Endothelial cell of umbilical vein (primary cell): Measurements from ENCODE around the gene PGBD5. TPM values are rescaled to one million over a fixed set of nuclear protein-coding genes. Genes with fewer than 3 reads are reported as not detected.

ENCODE experiments used
- BruUV-seq: library from RNA; stranded (reverse); fragments of 400-500 nt; replicated peaks from 2 replicates; lab custom pipeline; 2021; lab: Mats Ljungman, UMichigan
- CTCF ChIA-PET: fragments of 300-600, 350-600 bp; sonication (Branson Sonifier 250); formaldehyde crosslinking; loops from one replicate; lab custom pipeline; 2021; ENCODE audit warnings: antibody characterized with exemption, inconsistent platforms; lab: Charles Lee
- POLR2A ChIA-PET: fragments of 300-600, 350-600 bp; sonication (Branson Sonifier 250); formaldehyde crosslinking; loops from one replicate; lab custom pipeline; 2021; ENCODE audit warnings: antibody characterized with exemption, inconsistent platforms; lab: Charles Lee
- DNase-seq: peaks from one replicate; pipeline ENCODE4 v3.0.0-alpha.2; 2011; ENCODE audit warnings: low read depth, low spot score
- FAIRE-seq: peaks from 2 replicates; lab custom pipeline; 2011; peaks lifted over from hg19 to GRCh38; lab: Jason Lieb, UNC
- H2AFZ ChIP-seq: 2 replicates; pipeline ENCODE4 v1.6.0; 2012; ENCODE audit warnings: low read depth, low read length, control low read depth, inconsistent platforms
- H3K27ac ChIP-seq: 2 replicates; pipeline ENCODE4 v1.5.1; 2011; ENCODE audit warnings: low read depth, mild to moderate bottlenecking, control low read depth, low read length, moderate library complexity; ENCODE audit not compliant: insufficient read depth
- H3K27me3 ChIP-seq, 2 experiments: 2 replicates each; pipeline versions ENCODE4 v1.6.0 to v1.6.1; 2011; ENCODE audit warnings: low read length in 2 of 2, mixed read lengths in 1 of 2; ENCODE audit not compliant: control insufficient read depth in 2 of 2, insufficient read depth in 2 of 2
- H3K36me3 ChIP-seq, 2 experiments: 2 replicates in 1 of 2; 3 replicates in 1 of 2; pipeline ENCODE4 v1.5.1; 2011; ENCODE audit warnings: low read length in 2 of 2, mild to moderate bottlenecking in 1 of 2, moderate library complexity in 1 of 2; ENCODE audit not compliant: control insufficient read depth in 2 of 2, insufficient read depth in 2 of 2; ENCODE audit errors: extremely low read depth in 1 of 2
- H3K4me1 ChIP-seq: 3 replicates; pipeline ENCODE4 v1.5.1; 2011; ENCODE audit warnings: mild to moderate bottlenecking, low read length; ENCODE audit not compliant: control insufficient read depth, insufficient read depth; ENCODE audit errors: extremely low read depth
- H3K4me2 ChIP-seq: 2 replicates; pipeline ENCODE4 v1.6.1; 2011; ENCODE audit warnings: low read length, control low read depth, mixed read lengths; ENCODE audit not compliant: insufficient read depth
- H3K4me3 ChIP-seq, 3 experiments: fragments of 200-600 bp in 1 of 3; sonication (generic), shearing (Covaris generic) in 1 of 3; replicated peaks in 1 of 3; 2 replicates each; pipeline ENCODE4 v1.5.1; 2011 to 2016; ENCODE audit warnings: control low read depth in 3 of 3, low read length in 3 of 3, mild to moderate bottlenecking in 2 of 3, inconsistent platforms in 1 of 3, low read depth in 1 of 3, moderate library complexity in 1 of 3; ENCODE audit not compliant: insufficient read depth in 1 of 3
- H3K79me2 ChIP-seq: 2 replicates; pipeline ENCODE4 v1.6.0; 2012; ENCODE audit warnings: low read length, inconsistent platforms; ENCODE audit not compliant: control insufficient read depth, insufficient read depth
- H3K9ac ChIP-seq: replicated peaks from 2 replicates; pipeline ENCODE3; 2011; ENCODE audit warnings: low read length, control low read depth; ENCODE audit not compliant: insufficient read depth; ENCODE audit errors: extremely low read depth
- H3K9me1 ChIP-seq: replicated peaks from 3 replicates; pipeline ENCODE4 v1.6.0; 2011; ENCODE audit warnings: mild to moderate bottlenecking, low read length; ENCODE audit not compliant: control insufficient read depth, insufficient read depth; ENCODE audit errors: extremely low read depth
- H3K9me3 ChIP-seq: replicated peaks from 2 replicates; pipeline ENCODE4 v1.5.1; 2012; ENCODE audit warnings: low read length, inconsistent platforms; ENCODE audit not compliant: control insufficient read depth, insufficient read depth
- H4K20me1 ChIP-seq: replicated peaks from 2 replicates; pipeline ENCODE3; 2011; ENCODE audit warnings: mild to moderate bottlenecking, low read length; ENCODE audit not compliant: control insufficient read depth, insufficient read depth; ENCODE audit errors: extremely low read depth
- CTCF ChIP-seq, 2 donors: IDR thresholded peaks; 1 replicate in 1 of 2; 2 replicates in 1 of 2; pipeline ENCODE4 v1.5.1; 2011; ENCODE audit warnings: low read length in 2 of 2, mild to moderate bottlenecking in 2 of 2, moderate library complexity in 2 of 2, control low read depth in 1 of 2, inconsistent platforms in 1 of 2, low read depth in 1 of 2; ENCODE audit not compliant: insufficient read depth in 1 of 2; ENCODE audit errors: extremely low read depth in 1 of 2
- EZH2 ChIP-seq: IDR thresholded peaks from 2 replicates; pipeline ENCODE4 v1.6.1; 2012; ENCODE audit warnings: borderline replicate concordance, low read depth, mild to moderate bottlenecking, moderate library complexity, low read length, inconsistent platforms; ENCODE audit not compliant: severe bottlenecking
- FOS ChIP-seq: IDR thresholded peaks from 2 replicates; pipeline ENCODE4 v1.6.1; 2011; ENCODE audit warnings: mild to moderate bottlenecking, low read length, moderate library complexity, borderline replicate concordance; ENCODE audit not compliant: insufficient read depth
- GATA2 ChIP-seq: IDR thresholded peaks from 2 replicates; pipeline ENCODE4 v1.7.0; 2011; ENCODE audit warnings: low read depth, mild to moderate bottlenecking, moderate library complexity, mixed read lengths, low read length; ENCODE audit not compliant: insufficient read length, insufficient read depth
- JUN ChIP-seq: IDR thresholded peaks from 2 replicates; pipeline ENCODE4 v1.6.1; 2011; ENCODE audit warnings: borderline replicate concordance, low read depth; ENCODE audit not compliant: insufficient read length, insufficient read depth
- MAX ChIP-seq: IDR thresholded peaks from 2 replicates; pipeline ENCODE4 v1.6.1; 2011; ENCODE audit not compliant: insufficient read depth, insufficient read length
- MYC ChIP-seq: IDR thresholded peaks from one replicate; pipeline ENCODE4 v1.6.1; 2011; ENCODE audit warnings: mild to moderate bottlenecking, low read depth, low read length
- POLR2A ChIP-seq: IDR thresholded peaks from 2 replicates; pipeline ENCODE4 v1.6.1; 2012; ENCODE audit warnings: low read depth, mild to moderate bottlenecking, control low read depth, low read length
- POLR2AphosphoS5 ChIP-seq: IDR thresholded peaks from 2 replicates; pipeline ENCODE4 v1.6.1; 2012; ENCODE audit warnings: low read depth, mild to moderate bottlenecking, control low read depth, low read length, moderate library complexity; ENCODE audit not compliant: insufficient read depth
- dilution Hi-C: fragments of 300-500 bp; cut with MboI; formaldehyde crosslinking; loops from one replicate; pipeline ENCODE4 v1.15.0; 2019; ENCODE audit warnings: low sequenced_read_pairs; ENCODE audit not compliant: extremely low pct_ligation_motif_present
- intact Hi-C: fragments of 100-400 bp; cut with micrococcal nuclease; formaldehyde crosslinking; loops from one replicate; pipeline ENCODE4 v1.10.0; 2022
- polyA plus RNA-seq, 4 experiments: library from polyadenylated mRNA; depleted of rRNA in 3 of 4; stranded (reverse) in 3 of 4; unstranded in 1 of 4; fragments of >200 nt; gene quantifications; 2 replicates each; pipeline versions ENCODE4 v1.2.1 to v1.2.3, GENCODE V29; 2011 to 2012; ENCODE audit warnings: missing spikeins in 1 of 4
- total RNA-seq: library from RNA; stranded (reverse); gene quantifications from 2 replicates; pipeline ENCODE4 v1.2.3, GENCODE V29; 2021

Gene PGBD5
- total and polyA plus RNA-seq, 2 donors (not counting 3 experiments of a cell fraction or from before 2014, with no cell fraction given) = 0.03 TPM; not detected in 1

- H3K9me3 ChIP-seq = no peaks in the 10 kb centered on the region
- TF ChIP-seq MYC = no peak
- TF ChIP-seq GATA2 = no peak
- TF ChIP-seq EZH2 = no peak
- no peak for TF ChIP-seq POLR2A
- TF ChIP-seq JUN = no peak
- no peak for TF ChIP-seq FOS
- no peak for TF ChIP-seq CTCF (IDR thresholded peaks at IDR 0.05; ENCODE audit: extremely low read depth in 1 of 2, insufficient read depth in 1 of 2, low read depth in 1 of 2, low read length in 2 of 2)
- no peak for TF ChIP-seq MAX
- TF ChIP-seq POLR2AphosphoS5 = no peak
- H3K9me1 ChIP-seq = no peaks in the 10 kb centered on the region
- no TSS peak for BruUV-seq
- no peak overlapping the region for H3K4me3 ChIP-seq
- dilution Hi-C loops (no loop called here), intact Hi-C loops (no loop called here)
- DNase-seq (no peak), FAIRE-seq (no peak)
- H2AFZ ChIP-seq = no peak overlapping the region
- H3K4me1 ChIP-seq = peaks cover 11% of the 10 kb centered on the region
- no peaks in the 10 kb centered on the region for H4K20me1 ChIP-seq
- H3K79me2 ChIP-seq = no peaks in the 10 kb centered on the region
- ChIA-PET CTCF (no interaction called here), POLR2A (no interaction called here)
- no peak overlapping the region for H3K9ac ChIP-seq
- no peak overlapping the region for H3K4me2 ChIP-seq
- H3K36me3 ChIP-seq = peaks cover 0 to 5% of the 10 kb centered on the region in 2 experiments
- no peak overlapping the region for H3K27ac ChIP-seq
- no peaks in the 10 kb centered on the region for H3K27me3 ChIP-seq
These were observed 149.7 kb downstream of the PGBD5 start for GRCh38 chr1:230276401-230276800.
